Ishikawa (cell line): ENCODE data around the gene SACS.

Experiments used
- CEBPB ChIP-seq: IDR thresholded peaks from 2 replicates; pipeline ENCODE4 v1.6.1; 2012
- EGR1 ChIP-seq: IDR thresholded peaks from 2 replicates; pipeline ENCODE4 v1.6.1; 2012
- EP300 ChIP-seq: IDR thresholded peaks from 2 replicates; pipeline ENCODE4 v1.6.1; 2012; ENCODE audit warnings: borderline replicate concordance
- FOXM1 ChIP-seq: IDR thresholded peaks from 2 replicates; pipeline ENCODE4 v1.6.1; 2012; ENCODE audit warnings: low read depth, borderline replicate concordance
- MAX ChIP-seq: IDR thresholded peaks from 2 replicates; pipeline ENCODE4 v1.6.1; 2012
- NFIC ChIP-seq: IDR thresholded peaks from 2 replicates; pipeline ENCODE4 v1.6.1; 2012
- RAD21 ChIP-seq: IDR thresholded peaks from 2 replicates; pipeline ENCODE4 v1.6.1; 2012; ENCODE audit warnings: low read depth
- REST ChIP-seq: IDR thresholded peaks from 2 replicates; pipeline ENCODE4 v1.6.1; 2012; ENCODE audit warnings: low read depth, mild to moderate bottlenecking
- TAF1 ChIP-seq: IDR thresholded peaks from 2 replicates; pipeline ENCODE4 v1.6.1; 2012; ENCODE audit warnings: low read depth, mild to moderate bottlenecking
- TCF12 ChIP-seq: IDR thresholded peaks from 2 replicates; pipeline ENCODE4 v1.6.1; 2012; ENCODE audit warnings: low read depth
- TEAD4 ChIP-seq: IDR thresholded peaks from 2 replicates; pipeline ENCODE4 v1.6.1; 2012
- ZBTB7A ChIP-seq: IDR thresholded peaks from 2 replicates; pipeline ENCODE4 v1.6.1; 2012; ENCODE audit warnings: low read depth

- TF ChIP-seq MAX = no peak
- TF ChIP-seq FOXM1 = no peak
- no peak for TF ChIP-seq RAD21
- no peak for TF ChIP-seq EP300
- TF ChIP-seq TEAD4 = no peak
- TF ChIP-seq EGR1 = no peak
- TF ChIP-seq ZBTB7A = no peak
- TF ChIP-seq TAF1 = no peak
- no peak for TF ChIP-seq NFIC
- TF ChIP-seq REST = no peak
- TF ChIP-seq TCF12 = no peak
- no peak for TF ChIP-seq CEBPB
Measured at GRCh38 chr13:23380534-23380933, 53.0 kb downstream of the SACS start.
